IPS DF 4.7 (cell line): Measurements from ENCODE around the gene POLK.
"Not testable (repeated sequence)": the region's sequence is repeated elsewhere in the genome, so short reads cannot be mapped to it uniquely, and the experiment has no call there.

Source experiments
- DNase-seq: peaks from one replicate; pipeline ENCODE4 v3.0.0-alpha.2; 2013; ENCODE audit warnings: low spot score; ENCODE audit errors: extremely low read depth

The POLK gene

DNA sequence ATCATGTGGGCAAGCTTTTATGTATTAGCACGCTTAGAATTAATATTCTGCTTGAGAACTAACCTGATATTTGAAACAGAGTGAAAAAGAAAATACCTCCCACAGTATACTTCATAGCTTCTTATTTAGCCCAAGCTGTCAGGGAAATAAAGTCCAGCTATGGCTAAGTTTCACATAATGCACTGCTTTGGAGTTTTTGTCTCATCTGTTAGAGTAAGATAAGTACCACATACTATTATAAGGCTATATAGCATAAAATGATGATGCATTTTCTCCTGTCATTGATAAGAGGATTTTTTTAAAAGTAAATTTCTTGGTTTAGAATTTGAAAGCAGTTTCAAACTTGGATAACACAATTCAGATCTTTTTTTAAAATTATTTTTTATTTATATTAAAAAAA lies 97.2 kb downstream of the POLK start:
- no peak for DNase-seq

- DNase-seq, result peak; percentile 22
Measured at GRCh38 chr5:75610201-75610600, 98.5 kb downstream of the POLK start.

GRCh38 chr5:75610859-75611310 lies 99.2 kb downstream of the POLK start:
- not testable (repeated sequence) for DNase-seq

DNA sequence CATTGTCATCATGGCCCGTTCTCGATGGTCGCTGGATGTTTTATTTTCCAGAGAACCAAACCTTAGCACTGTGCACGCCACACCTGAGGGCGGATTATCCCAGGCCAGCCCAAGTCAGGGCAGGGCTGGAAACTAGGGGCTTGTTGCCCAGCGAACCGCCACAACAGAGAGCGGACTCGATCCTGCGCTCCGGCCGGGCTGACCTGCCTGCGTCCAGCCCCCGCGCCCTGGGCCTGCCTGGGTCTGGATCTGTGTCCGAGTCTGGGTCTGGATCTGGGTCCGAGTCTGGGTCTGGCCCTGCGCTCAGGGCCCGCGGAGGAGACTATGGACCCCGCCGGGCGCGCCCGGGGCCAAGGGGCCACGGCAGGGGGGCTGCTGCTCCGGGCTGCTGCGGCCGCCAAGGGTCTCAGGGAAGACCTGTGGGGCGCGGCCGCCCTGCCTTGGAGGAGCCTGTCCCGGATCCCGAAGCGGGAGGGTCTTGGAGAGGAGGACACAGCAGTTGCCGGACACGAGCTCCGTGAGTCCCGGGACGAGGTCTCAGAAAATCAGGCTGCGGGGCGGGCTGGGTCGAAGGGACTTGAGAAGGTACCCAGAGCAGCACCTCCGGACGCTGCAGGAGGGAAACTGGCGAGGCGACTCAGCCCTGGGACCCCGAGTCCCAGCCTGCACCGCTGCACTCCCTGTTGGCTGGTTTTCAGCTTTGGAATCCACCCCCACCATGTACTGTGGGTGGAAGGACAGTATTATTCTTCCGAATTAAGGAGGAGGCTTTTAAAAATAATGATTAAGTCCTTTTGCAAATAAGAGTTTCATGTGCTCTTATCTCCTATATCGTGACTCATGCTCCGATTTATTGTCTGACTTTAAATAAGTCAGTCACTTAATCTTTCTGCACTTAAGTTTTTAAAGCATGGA lies 99.9 kb downstream of the POLK start, which contains the start of gene ANKDD1B:
ANKDD1B (plus strand) TSS at position 143 of the 915 bp plus-strand sequence; CDS start at position 325, 182 bp downstream.
- no peak for DNase-seq

GRCh38 chr5:75612226-75612569 lies 100.5 kb downstream of the POLK start:
- DNase-seq, result no peak

DNA sequence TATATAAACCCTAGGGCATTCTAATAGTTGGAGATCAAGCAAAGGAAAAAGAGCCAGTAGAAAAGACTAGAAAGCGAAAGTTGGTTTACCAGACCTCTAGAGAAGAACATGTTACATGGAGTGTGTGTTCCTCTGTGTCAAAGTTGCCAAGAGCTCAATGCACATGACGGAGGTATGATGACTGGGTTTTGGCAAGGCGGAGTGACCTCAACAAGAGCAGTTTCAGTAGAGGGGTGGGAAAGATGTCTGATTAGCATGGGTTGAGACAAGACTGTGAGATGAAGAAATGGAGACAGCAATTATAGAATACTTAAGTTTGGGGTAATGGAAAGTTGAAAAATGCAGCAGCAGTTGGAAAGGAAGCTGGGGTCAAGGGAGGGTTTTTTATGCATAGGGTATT lies 101.2 kb downstream of the POLK start:
- DNase-seq, result no peak

DNA sequence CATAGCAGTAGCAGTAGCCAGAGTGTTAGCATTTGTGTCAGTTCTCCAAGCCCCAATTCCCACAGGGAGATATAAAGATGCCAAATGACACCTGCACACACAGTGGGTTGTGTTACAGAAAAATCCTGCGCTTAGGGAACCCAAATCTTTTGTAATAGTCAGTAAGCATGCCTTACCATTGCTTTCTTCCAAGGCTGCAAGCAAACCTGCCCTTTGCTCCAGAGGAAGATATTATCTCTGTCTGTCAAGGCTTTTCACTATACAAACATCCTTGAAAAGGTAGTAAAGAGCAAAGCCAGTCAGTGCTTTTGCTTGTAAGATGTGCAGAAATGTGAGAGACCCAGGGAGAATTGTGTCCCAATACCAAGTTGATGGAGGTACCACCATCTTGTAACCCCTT lies 102.5 kb downstream of the POLK start:
- DNase-seq, result no peak

- no peak for DNase-seq
Measured at GRCh38 chr5:75616371-75616881, 104.7 kb downstream of the POLK start.

DNA sequence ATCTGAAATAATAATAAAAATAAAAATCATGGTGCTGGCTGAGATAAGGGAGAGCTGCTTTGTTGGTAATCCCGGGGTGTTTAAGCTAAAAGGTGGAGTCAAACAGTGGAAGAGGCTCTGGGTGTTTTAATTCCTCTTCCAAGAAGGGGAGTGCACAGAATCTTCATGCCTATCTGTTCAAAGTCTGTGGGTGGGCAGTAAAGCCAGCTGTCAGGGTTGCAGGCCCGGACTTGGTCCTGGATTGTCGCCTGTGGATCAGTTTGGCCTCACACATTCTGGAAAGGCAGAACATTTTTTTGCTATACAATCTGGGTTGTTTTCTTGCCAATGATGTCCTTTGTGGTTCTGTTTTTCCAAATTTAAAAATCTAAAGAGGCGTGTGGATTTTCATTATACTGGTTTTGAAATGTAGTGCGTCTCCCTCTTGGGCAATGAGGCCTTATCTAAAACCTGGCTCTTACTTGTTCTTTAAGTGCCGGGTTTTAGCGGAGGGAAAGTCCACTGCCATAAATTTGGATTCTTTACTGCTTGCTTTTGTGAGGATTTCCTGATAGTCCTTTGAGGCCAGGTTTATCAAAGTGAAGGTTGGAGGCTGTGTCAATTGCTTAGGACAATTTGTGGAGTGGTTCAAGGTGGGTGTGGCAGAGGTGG lies 105.4 kb downstream of the POLK start:
- DNase-seq, result no peak

GRCh38 chr5:75617736-75618352 lies 106.2 kb downstream of the POLK start:
- DNase-seq, result no peak

DNA sequence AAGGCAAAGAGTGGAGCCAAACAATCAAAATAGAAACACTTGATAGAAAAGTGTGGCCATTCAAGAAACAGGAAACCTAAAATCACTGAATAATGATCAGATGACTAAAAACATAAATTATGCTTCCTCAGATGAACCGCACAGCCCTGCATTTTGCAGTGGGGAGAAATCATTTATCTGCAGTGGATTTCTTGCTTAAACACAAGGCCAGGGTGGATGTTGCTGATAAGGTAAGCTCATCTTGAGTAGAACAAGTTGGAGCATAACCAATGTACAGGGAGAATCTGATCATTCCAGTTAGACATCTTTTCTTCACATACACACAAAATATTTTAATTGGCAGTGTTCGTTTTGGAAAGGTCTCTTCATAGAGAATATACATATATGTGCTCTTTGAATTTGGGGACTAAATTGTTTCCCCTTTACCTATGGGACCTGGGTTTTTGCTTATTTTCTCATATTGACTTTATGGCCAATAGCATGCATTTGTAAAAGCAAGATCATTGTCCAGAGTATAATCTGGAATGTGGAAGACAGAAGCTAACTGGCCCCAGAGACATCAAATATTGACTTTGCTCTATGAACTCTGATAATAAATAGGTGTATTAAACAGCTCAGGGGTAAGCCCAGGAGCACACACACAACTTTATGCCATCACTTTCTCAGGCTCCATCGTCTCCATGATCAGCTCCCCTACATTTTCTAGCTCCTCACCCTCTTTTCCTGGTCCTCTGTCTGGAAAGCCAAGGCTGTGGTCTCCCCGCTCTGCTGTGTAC lies 108.7 kb downstream of the POLK start:
- no peak for DNase-seq

GRCh38 chr5:75622564-75622963 lies 110.9 kb downstream of the POLK start:
- no peak for DNase-seq

- DNase-seq, result no peak
Measured at GRCh38 chr5:75623846-75624245, 112.2 kb downstream of the POLK start.

GRCh38 chr5:75626959-75627358 lies 115.3 kb downstream of the POLK start:
- DNase-seq, result no peak

GRCh38 chr5:75627801-75628200 lies 116.1 kb downstream of the POLK start:
- DNase-seq, result no peak

DNA sequence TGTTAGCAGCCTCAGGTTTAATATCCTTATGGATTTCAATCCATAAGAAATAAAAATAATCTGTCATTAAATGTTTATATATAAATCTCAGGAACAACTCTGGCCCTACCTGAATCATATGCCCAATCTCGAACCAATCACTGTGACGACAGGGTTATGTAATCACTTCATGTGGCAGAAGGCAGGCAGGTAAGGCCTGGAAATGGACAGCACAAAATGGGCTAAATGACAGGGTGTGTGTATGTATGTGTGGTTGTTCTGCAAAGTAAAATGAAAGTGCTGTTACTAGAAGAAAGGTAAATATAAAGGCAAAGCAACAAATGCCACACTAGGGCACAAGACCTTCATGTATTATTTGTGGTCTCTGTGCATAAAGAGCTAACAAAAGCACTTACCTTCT lies 119.2 kb downstream of the POLK start:
- DNase-seq, result no peak

DNA sequence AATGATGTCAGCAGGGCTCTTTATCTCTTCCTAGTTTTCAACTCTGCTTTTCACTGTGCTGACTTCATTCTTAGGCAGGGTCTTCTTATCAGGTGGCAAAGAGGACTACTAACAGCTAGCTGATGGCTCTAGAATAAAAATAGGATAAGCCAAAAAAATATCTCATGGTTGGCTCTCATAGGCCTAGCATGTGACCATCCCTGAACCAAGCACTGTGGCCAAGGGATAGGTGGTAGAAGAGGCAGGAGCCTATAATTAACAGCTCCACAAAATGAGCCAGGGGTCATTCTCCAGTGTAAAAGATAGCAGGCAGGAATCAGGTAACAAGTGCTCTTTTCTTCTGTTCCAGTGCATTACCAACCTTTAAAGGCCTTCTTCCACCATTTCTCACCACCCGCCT lies 120.6 kb downstream of the POLK start:
- no peak for DNase-seq

DNA sequence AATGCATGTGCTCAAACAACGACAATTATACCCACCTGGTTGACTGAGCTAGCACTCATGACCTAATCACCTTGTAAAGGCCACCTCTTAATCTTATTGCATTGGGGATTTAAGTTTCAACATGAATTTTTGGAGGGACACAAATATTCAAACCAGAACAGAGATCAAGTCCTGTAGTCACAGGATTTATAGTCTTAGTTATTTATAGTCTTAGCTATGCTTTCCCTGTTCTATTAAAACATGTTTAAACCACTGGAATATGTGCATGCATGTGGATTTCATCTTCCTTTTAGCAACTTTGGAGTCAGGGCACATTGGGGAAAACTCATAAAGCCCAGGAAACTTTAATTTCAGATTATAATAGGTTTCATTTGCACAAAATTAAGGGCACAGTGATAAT lies 126.3 kb downstream of the POLK start:
- no peak for DNase-seq

DNA sequence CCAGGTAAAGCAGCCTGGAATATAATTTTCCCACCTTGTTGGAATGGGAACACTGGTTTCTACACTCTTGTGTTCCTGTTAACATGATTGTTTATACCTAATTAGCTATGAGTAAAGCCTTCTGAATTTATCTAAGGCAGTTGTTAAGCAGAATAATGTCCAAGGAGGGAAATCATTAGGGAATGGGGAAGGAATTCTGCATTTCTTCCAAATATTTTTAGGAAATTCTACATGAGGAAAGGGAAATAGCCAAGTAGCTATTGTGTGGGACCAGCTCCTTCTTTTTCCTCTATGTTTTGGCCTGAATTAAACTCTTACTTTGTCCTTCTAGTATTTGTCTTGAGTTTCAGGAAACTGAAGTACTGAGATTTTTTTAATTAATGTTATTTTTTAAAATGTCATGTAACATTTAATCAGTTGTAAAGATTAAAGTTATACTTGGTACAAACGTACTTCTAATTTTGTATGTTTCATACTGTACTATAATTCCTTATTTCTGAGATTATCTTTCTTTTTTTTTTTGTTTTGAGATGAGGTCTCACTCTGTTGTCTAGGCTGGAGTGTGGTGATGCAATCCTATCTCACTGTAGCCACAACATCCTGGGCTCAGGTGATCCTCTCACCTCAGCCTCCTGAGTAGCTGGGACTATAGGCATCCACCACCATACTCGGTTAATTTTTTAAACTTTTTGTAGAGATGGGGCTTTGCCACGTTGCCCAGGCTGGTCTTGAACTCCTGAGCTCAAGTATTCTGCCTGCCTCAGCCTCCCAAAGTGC lies 128.0 kb downstream of the POLK start:
- no peak for DNase-seq

- DNase-seq, result no peak
Measured at GRCh38 chr5:75640395-75640794, 128.7 kb downstream of the POLK start.
